Measurements from ENCODE around the gene MISP3.
A peak's percentile ranks its signal among the peaks of the same experiment; 100 is the strongest.

MISP3 gene

GRCh38 chr19:14081797-14082674 is 9.4 kb downstream of the MISP3 start:
- no peak for DNase-seq

- no peak for DNase-seq
Observed at GRCh38 chr19:14082675-14082960, 10.0 kb downstream of the MISP3 start.

GRCh38 chr19:14085309-14085995 is 12.9 kb downstream of the MISP3 start, which contains the start of gene C19orf67:
Gene C19orf67 (minus strand): TSS chr19:14085783. CDS start chr19:14085627, 156 bp downstream.
- no peak for DNase-seq

- no peak for DNase-seq
Observed at GRCh38 chr19:14086098-14086497, 13.5 kb downstream of the MISP3 start.

- DNase-seq: no peak
Observed at GRCh38 chr19:14088634-14089411, 16.2 kb downstream of the MISP3 start.

GRCh38 chr19:14089412-14089661 is 16.8 kb downstream of the MISP3 start:
- DNase-seq: no peak

- no peak for DNase-seq
Observed at GRCh38 chr19:14089662-14090508, 17.3 kb downstream of the MISP3 start.

GRCh38 chr19:14090509-14091080 is 18.0 kb downstream of the MISP3 start, which contains the start of gene SAMD1:
Gene SAMD1 (minus strand): TSS chr19:14090751.
- DNase-seq: peak; percentile 58

GRCh38 chr19:14091081-14091812 is 18.7 kb downstream of the MISP3 start:
- no peak for DNase-seq

- no peak for DNase-seq
Observed at GRCh38 chr19:14091813-14092462, 19.4 kb downstream of the MISP3 start.

- no peak for DNase-seq
Observed at GRCh38 chr19:14093117-14093823, 20.7 kb downstream of the MISP3 start.

- DNase-seq: no peak
Observed at GRCh38 chr19:14094854-14095253, 22.3 kb downstream of the MISP3 start.

GRCh38 chr19:14096272-14096992 is 23.8 kb downstream of the MISP3 start:
- no peak for DNase-seq

GRCh38 chr19:14097532-14098151 is 25.1 kb downstream of the MISP3 start:
- DNase-seq: no peak

- no peak for DNase-seq
Observed at GRCh38 chr19:14101003-14101545, 28.5 kb downstream of the MISP3 start.

- DNase-seq: no peak
Observed at GRCh38 chr19:14102102-14102696, 29.6 kb downstream of the MISP3 start.

- DNase-seq: no peak
Observed at GRCh38 chr19:14102756-14103155, 30.2 kb downstream of the MISP3 start.

GRCh38 chr19:14103310-14103709 is 30.7 kb downstream of the MISP3 start:
- DNase-seq: no peak

- DNase-seq: no peak
Observed at GRCh38 chr19:14105680-14106079, 33.1 kb downstream of the MISP3 start.
